GM18519 (cell line): Measurements from ENCODE around the gene CPLANE2.
"Not testable (repeated sequence)": the region's sequence is repeated elsewhere in the genome, so short reads cannot be mapped to it uniquely, and the experiment has no call there.

Source experiments
- ATAC-seq: cut with Tn5 transposase; IDR thresholded peaks from one replicate; pipeline ENCODE4 v1.9.1; 2021; ENCODE audit warnings: mild to moderate bottlenecking, moderate library complexity; ENCODE audit not compliant: unreplicated experiment, low FRiP score

Gene CPLANE2

DNA sequence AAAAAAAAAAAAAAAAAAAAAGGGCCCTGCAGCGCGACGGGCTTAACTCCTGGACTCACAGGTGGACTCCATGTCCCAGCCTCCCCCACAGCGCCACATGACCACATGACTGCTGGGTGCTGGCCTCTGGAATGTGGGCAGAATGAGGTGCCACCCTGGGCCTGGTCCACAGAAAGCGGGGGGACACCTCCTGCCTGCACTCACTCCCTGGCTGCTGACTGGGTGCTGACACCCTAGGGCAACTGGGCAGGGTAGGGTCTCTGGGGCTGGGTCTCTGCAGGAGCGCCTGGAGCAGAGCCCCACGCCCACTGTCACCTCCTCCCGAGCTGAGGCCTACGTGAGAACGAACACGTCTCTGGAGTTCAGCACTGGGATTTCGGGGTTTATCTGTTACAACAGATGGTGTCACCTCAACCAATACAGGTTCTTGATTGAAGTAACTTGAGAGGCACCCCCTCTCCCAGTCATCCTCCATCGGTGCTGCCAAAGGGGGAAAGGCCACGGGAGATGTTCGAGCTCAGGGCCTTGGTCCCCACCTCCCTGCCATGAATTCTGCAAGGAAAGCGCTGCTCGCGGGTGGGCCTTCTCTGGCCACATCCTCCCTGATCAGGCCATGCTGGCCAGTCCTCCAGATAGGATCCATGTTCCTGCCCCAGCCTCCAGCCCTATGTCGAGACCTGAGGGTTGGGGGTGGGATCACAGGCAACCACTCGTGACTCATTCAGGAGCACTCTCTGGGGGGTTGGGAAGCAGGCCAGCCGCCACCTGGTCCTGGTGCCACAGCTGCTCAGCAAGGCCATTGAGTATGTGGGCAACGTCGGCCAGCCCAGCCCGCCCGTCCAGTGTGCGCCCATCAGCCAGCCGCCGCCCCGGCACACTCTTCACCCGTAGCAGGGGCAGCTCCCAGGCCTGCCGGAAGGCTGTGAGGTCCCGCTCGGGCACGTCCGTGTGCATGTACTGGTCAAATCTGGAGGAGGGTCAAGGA lies 5.4 kb downstream of the CPLANE2 start:
- no peak for ATAC-seq

GRCh38 chr1:16230744-16231143 lies 6.2 kb downstream of the CPLANE2 start:
- no peak for ATAC-seq

DNA sequence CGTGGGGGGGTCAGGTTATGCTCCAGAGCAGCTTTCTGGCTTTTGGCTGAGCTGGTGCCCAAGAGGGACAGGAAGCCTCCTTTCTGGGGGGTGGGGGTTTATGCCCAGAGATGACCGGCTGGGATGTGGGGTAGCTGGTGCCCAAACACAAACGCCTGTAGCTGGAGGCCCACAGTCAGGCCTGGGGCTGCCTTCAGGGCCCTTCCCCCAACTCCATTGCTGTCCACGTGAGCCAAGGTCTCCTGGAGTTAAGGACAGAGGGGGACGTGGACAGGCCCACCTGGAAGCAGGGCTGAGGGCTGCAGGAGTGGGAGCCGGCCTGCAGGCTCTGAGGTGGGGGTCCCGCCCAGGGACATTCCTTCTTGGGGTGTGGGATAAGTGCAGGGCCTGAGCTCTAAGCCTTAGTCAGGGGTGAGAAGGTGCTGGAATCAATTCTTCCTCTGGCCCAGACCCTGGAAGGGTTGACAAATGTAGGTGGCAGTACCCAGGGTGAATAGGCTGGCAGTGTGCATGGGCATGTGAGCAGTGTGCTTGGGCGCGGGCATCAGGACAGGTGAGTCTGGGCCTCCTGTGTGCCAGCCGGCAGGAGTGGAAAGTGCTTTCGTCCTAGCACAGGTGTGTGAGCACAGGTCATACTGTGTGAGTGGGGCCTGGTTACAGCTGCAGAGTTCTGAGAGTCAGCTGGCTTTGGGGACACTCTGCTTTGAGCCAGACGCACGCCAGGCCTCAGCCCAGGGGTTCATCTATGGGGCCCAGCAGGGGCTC lies 6.8 kb downstream of the CPLANE2 start:
- no peak for ATAC-seq

DNA sequence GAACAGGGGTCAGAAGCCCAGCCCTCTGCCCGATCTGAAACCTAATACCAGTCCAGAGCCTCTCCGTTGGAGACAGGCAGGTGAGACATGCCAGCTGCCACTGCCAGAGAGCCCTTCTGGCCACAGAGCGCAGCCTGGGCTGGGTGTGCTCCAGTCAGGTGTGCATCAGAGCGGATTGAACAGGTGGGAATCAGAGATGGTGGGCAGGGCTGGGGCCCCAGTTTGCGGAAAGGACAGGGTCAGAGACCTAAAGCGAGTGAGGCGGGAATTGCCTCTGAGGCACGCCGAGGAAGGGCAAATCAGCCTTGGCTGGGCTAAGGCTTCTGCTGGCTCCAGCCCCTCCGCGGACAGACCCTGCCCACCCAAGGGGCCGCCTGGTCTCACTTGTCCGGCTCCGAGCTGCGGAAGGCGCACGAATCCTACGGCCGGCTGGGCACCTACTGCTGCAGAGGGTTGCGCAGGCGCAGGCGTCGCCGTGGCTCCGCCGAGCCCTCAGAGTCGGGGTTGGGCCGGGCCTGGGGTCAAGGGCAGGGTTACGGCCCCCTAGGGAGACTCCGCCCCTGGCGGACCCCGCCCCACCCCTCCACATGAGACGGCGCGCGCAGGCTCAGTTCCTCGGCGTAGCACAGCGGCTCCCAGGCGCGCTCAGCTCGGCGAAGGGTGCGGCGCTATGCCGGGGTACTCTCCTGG lies 10.3 kb downstream of the CPLANE2 start:
- ATAC-seq: no peak

- ATAC-seq: no peak
Measured at GRCh38 chr1:16226129-16226489, 10.9 kb downstream of the CPLANE2 start.

DNA sequence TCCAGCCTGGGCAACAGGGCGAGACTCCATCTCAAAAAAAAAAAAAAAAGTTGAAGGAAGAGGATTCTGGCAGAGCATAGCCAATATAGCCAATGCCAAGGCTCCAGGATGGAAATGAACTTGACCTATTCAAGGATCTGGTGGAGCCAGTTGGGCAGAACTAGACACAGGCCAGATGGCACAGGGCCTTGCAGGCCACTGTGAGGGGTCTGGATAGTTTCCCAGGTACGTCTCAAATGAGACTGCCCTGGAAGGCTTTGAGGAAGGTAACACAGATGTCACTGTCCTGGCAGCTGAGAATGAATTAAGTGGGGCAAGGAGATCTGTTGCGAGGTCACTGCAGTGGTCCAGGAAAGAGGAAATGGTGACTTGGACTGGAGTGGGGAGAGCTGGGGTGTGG lies 12.5 kb downstream of the CPLANE2 start:
- no peak for ATAC-seq

- ATAC-seq: not testable (repeated sequence)
Measured at GRCh38 chr1:16222716-16223115, 14.3 kb downstream of the CPLANE2 start.

DNA sequence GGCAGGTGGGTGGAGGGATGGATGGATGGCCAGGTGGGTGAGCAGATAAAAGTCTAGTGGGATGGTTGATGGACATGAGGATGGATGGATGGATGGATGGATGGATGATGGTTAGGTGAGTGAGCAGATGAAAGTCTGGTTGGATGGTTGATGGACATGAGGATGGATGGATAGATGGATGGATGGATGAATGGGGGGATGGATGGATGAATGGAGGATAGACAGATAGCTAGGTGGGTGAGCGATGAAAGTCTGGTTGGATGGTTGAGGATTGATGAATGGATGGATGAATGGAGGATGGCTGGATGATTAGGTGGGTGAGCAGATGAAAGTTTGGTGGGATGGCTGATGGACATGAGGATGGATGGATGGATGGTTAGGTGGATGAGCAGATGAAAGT lies 15.5 kb downstream of the CPLANE2 start:
- no peak for ATAC-seq

DNA sequence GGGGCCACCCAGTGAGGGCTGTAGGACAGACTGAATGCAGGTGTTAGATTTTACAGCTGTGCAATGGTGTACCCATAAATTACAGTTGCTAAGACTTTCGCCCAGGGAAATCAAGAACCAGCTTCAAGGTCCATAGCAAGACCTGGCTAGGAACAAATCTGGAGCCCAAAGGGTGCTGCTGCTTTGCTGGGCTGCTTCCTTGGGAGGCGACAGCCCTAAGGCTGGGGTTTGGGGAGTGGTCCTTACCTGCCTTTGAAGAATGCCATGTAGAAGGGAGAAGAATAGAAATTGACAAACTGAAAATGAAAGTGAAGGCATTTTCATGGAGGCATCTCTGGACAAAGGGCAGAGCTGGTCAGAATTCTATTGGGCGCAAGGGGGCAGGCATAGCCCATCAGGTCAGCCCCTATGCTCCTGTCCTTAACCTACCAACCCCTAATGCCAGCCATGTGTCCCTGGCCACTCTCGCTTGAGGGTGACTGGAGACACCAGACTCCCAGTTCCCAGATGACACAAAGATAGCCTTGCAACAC lies 16.9 kb downstream of the CPLANE2 start:
- ATAC-seq: no peak

GRCh38 chr1:16218674-16219071 lies 18.3 kb downstream of the CPLANE2 start:
- ATAC-seq: no peak

DNA sequence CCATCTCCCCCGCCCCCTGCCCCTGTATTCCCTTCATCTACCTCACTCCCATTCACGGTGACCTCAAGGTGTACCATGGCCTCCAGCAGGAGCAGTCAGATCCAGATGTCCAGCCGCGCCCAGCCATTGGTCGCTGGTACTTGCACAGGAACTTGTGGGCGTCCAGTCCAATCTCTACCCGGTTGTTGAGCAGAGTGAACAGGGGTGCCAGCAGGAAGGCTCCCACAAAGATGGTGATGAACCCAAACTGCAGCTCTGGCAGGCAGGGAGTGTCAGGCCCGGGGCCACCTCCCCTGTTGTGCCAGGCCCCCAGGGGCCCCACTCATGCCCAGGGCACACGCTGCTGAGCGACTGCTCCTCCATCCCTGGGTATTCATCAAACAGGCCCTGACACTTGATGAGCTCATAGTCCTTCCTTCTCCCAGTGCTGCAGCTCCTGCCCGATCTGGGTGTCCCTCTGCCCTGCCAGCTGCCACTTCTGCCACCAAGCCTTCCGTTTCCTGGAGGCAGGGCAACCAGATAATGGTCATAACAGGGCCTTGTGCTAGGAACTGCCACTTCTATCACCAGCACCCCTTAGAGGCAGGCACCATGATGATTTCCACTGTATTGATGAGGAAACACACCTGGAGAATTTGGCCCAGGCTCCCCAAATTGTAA lies 18.8 kb downstream of the CPLANE2 start:
- ATAC-seq: no peak

- ATAC-seq: peak; percentile 59
Measured at GRCh38 chr1:16217061-16217785, 19.8 kb downstream of the CPLANE2 start.

DNA sequence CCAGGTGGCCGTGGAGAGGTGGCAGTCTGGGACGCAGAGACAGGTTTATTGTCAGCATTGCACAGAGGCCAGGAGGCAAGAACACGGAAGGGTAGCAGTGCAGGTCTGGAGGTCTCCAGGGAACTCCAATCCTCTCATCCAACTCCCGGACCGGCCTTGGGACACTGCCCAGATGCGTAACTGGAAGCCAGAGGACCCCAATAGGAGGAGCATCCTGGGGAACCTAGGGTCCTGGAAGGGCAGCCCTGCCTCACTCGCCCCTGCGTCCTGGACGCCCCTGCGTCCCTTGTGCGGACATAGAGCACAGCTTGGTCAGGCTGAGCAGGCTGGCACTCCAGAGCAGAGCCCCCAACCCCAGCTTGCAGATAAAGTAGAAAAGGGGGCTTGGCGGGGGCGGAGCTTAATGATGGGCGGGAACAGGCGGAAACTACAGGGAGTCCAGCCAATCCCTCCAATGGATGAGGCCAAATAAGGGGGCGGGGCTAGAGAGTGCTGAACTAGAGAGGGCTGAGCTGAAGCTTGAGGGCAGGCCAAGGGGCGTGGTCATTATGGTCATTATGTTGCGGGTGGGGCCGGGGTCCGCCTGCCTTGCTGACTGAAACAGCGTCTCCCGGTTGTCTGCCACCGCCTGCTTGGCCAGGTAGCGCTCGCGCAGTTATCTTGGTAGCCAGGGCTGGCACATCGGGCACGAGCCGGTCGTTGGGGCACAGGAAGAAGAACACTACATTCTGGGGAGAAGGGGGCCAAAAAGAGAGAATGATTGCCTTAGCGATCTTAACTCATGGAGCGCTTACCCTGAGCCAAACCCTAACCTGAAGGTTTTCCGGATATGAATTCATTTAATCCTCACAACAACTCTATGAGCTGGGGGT lies 20.9 kb downstream of the CPLANE2 start:
- ATAC-seq: no peak

DNA sequence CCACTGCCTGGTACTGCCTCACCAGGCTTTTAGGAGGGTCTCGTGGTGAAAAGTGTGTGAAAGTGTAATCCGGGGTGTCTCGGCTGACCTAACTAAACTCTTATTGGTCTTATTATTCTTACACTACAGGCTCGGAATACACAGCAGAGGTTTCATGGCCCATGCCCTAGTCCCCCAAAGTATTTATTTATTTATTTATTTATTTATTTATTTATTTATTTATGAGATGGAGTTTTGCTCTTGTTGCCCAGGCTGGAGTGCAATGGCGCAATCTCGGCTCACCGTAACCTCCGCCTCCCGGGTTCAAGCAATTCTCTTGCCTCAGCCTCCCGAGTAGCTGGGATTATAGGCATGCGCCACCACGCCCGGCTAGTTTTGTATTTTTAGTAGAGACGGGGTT lies 21.7 kb downstream of the CPLANE2 start:
- not testable (repeated sequence) for ATAC-seq

- not testable (repeated sequence) for ATAC-seq
Measured at GRCh38 chr1:16213544-16213943, 23.4 kb downstream of the CPLANE2 start.

- ATAC-seq: no peak
Measured at GRCh38 chr1:16213013-16213412, 24.0 kb downstream of the CPLANE2 start.

DNA sequence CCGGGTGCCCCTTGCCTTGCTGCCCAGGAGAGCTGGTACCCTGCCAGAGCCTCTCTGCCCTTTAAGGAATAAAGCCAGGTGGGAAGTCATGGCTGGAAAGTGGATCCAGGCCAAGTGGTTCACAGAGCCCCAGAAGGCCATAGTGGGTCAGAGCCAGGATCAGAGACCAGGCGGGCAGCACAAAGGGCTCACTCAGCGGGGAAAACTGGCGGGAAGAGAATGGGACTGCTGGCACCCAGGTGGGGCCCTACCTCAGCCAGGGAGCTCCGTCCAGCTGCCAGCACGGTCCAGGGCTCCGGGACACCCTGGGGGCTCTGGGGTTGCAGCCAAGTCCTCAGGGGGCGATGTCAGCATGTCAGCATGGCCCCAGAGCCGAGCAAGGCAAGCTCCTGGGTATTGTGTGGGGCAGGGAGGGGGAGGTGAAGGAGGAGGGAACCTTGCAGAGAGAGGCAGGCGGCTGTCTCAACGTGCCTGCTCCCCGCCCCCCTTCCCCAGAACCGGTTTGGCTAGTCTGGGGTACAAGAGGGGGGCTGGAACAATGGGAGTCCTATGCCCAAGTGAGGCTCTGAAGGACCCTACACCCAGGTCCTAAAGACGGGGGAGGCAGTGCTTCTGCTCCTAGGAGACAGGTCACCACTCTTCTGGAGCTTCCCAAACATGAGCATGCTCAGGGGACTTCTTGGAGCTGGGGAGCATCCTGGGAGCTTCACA lies 24.6 kb downstream of the CPLANE2 start, which contains the start of gene ARHGEF19:
TSS of gene ARHGEF19 (minus strand) at position 402 of the 711 bp plus-strand sequence. CDS start 3,598 bp downstream, outside the sequence.
- no peak for ATAC-seq

DNA sequence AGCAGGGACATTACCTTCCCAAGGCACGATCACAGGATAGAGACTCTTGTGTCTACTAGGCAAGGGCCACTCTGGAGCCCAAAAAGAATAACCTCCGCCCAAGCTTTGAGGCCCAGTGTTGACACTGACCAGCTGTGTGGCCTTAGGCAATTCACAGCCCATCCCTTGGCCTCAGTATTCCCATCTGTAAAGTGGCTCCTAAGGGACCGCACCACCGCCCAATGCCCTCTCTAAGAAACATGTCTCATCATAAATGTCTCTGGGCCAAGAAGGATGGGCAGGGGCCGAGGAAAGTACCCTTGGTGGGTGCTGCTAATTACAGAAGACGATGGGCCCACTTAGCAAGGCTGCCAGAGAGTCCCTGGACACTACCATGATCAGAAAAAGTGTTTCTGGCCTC lies 25.2 kb downstream of the CPLANE2 start:
- ATAC-seq: no peak
